Body of pancreas (tissue), 4 donors: ENCODE measurements around the gene FKRP.

Source experiments
- CTCF ChIP-seq, 7 experiments: fragments of 450-650 bp in 4 of 7; fragments of 200-600 bp in 3 of 7; sonication (generic) in 3 of 7; IDR thresholded peaks; one replicate each; pipeline ENCODE4 v1.5.1; 2016 to 2019; ENCODE audit warnings: antibody characterized with exemption in 7 of 7
- POLR2A ChIP-seq, 3 donors: fragments of 450-650 bp; IDR thresholded peaks; one replicate each; pipeline ENCODE4 v1.6.1; 2016; ENCODE audit warnings: antibody characterized with exemption in 3 of 3, mild to moderate bottlenecking in 2 of 3

- TF ChIP-seq POLR2A (IDR thresholded peaks at IDR 0.05) (no peak), CTCF (IDR thresholded peaks at IDR 0.05) (no peak)
Observed at GRCh38 chr19:46700704-46701103, 45.2 kb upstream of the FKRP start.
